Liver (tissue), 3 donors: Measurements from ENCODE around the gene MLKL.

Source experiments
- CTCF ChIP-seq: fragments of 150-350 bp; IDR thresholded peaks from 2 replicates; pipeline ENCODE4 v1.5.1; 2017; ENCODE audit warnings: improper control_type of control experiment, low read depth, low read length; ENCODE audit not compliant: missing input control
- JUND ChIP-seq, 2 donors: IDR thresholded peaks; 2 replicates each; pipeline ENCODE4 v1.6.1; 2016; ENCODE audit warnings: antibody characterized with exemption in 2 of 2
- RAD21 ChIP-seq, 2 donors: IDR thresholded peaks; 2 replicates each; pipeline ENCODE4 v1.6.1; 2016; ENCODE audit warnings: antibody characterized with exemption in 2 of 2, mild to moderate bottlenecking in 2 of 2
- TAF1 ChIP-seq: conservative IDR thresholded peaks from 2 replicates; pipeline ENCODE4 v1.6.1; 2016; ENCODE audit warnings: antibody characterized with exemption, mild to moderate bottlenecking
- YY1 ChIP-seq: IDR thresholded peaks from 2 replicates; pipeline ENCODE4 v1.6.1; 2016; ENCODE audit warnings: antibody characterized with exemption, mild to moderate bottlenecking
- TF ChIP-seq, protein P1 (sequence below): IDR thresholded peaks from 2 replicates; pipeline ENCODE4 v1.6.1; 2016; ENCODE audit warnings: antibody characterized with exemption
- donor health status: healthy.
- donor health status: healthy.

DNA sequence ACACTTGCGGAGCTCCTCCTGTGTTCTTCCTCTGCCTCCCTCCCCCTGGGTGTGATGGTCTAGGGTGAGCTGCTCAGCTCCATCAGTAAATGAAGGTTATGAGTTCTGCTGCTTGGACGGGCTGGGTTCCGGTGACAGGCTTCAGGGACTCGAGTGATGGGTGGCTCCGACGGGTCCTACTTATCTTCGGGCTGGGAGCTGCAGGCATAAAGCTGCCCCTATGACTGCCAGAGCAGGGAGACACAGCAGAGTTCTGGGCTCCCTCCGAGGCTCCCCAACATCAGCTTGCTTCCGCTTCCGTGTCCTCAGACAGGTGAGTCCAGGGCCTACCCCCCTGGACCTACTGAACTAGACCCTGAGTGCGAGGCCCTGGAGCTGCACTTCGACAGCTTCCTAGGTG lies 11.3 kb upstream of the MLKL start:
- no peak for TF ChIP-seq JUND (IDR thresholded peaks at IDR 0.05)
- TF ChIP-seq, protein P1, sequence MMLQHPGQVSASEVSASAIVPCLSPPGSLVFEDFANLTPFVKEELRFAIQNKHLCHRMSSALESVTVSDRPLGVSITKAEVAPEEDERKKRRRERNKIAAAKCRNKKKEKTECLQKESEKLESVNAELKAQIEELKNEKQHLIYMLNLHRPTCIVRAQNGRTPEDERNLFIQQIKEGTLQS = no peak
- TF ChIP-seq CTCF = no peak
- no peak for TF ChIP-seq YY1
- TF ChIP-seq RAD21 (IDR thresholded peaks at IDR 0.05) = no peak
- TF ChIP-seq TAF1 = no peak
